PC-9 (cell line): ENCODE measurements around the gene SPAG9. TPM values are rescaled to one million over a fixed set of nuclear protein-coding genes. Genes with fewer than 3 reads are reported as not detected.

Source experiments
- BruUV-seq: library from RNA; stranded (reverse); fragments of 400-500 nt; replicated peaks from 2 replicates; lab custom pipeline; 2021; lab: Mats Ljungman, UMichigan
- CTCF ChIA-PET: fragments of 300-600 bp; sonication (Branson Sonifier 250); formaldehyde crosslinking; loops from one replicate; lab custom pipeline; 2022; ENCODE audit warnings: antibody characterized with exemption; lab: Charles Lee
- POLR2A ChIA-PET: fragments of 300-600 bp; sonication (Branson Sonifier 250); formaldehyde crosslinking; loops from one replicate; lab custom pipeline; 2022; ENCODE audit warnings: antibody characterized with exemption; ENCODE audit not compliant: unreplicated experiment; lab: Charles Lee
- DNase-seq, 2 experiments: peaks; one replicate each; pipeline versions ENCODE4 v3.0.0 to v3.0.0-alpha.2; 2015 to 2022; ENCODE audit warnings: mixed read lengths in 1 of 2
- H2AFZ ChIP-seq: fragments of 200-600 bp; sonication (generic); 2 replicates; pipeline ENCODE4 v1.8.1; 2017; ENCODE audit warnings: antibody characterized with exemption
- H3F3A ChIP-seq: fragments of 200-600 bp; sonication (generic); 2 replicates; pipeline ENCODE4 v1.8.1; 2017; ENCODE audit warnings: antibody characterized with exemption, mild to moderate bottlenecking, low read depth; ENCODE audit not compliant: insufficient read depth
- H3K27ac ChIP-seq: fragments of 200-600 bp; sonication (generic); 2 replicates; pipeline ENCODE4 v1.6.1; 2016; ENCODE audit warnings: mixed run types
- H3K27me3 ChIP-seq: fragments of 200-600 bp; sonication (generic); 2 replicates; pipeline ENCODE4 v1.6.1; 2016; ENCODE audit warnings: low read depth, mixed run types; ENCODE audit not compliant: insufficient read depth
- H3K36me3 ChIP-seq: fragments of 200-600 bp; sonication (generic); 2 replicates; pipeline ENCODE4 v1.6.1; 2016; ENCODE audit warnings: low read depth, mixed run types
- H3K4me1 ChIP-seq: fragments of 200-600 bp; sonication (generic); replicated peaks from 2 replicates; pipeline ENCODE4 v1.6.1; 2016; ENCODE audit warnings: mixed run types; ENCODE audit not compliant: insufficient read depth
- H3K4me2 ChIP-seq: fragments of 200-600 bp; sonication (generic); 2 replicates; pipeline ENCODE4 v1.6.1; 2017; ENCODE audit warnings: mixed run types
- H3K4me3 ChIP-seq: fragments of 200-600 bp; sonication (generic); 2 replicates; pipeline ENCODE4 v1.6.1; 2016; ENCODE audit warnings: mixed run types
- H3K79me2 ChIP-seq: fragments of 200-600 bp; sonication (generic); 2 replicates; pipeline ENCODE4 v1.6.1; 2017; ENCODE audit warnings: low read depth, mixed run types
- H3K9me2 ChIP-seq: fragments of 200-600 bp; sonication (generic); 2 replicates; pipeline ENCODE4 v1.8.1; 2017; ENCODE audit warnings: mild to moderate bottlenecking; ENCODE audit not compliant: insufficient read depth
- H3K9me3 ChIP-seq: fragments of 200-600 bp; sonication (generic); 2 replicates; pipeline ENCODE4 v1.8.1; 2016; ENCODE audit warnings: low read depth; ENCODE audit not compliant: insufficient read depth
- H4K20me1 ChIP-seq: fragments of 200-600 bp; sonication (generic); 2 replicates; pipeline ENCODE4 v1.8.1; 2017; ENCODE audit not compliant: insufficient read depth
- CTCF ChIP-seq: fragments of 200-600 bp; sonication (generic); conservative IDR thresholded peaks from 2 replicates; pipeline ENCODE4 v1.6.1; 2017; ENCODE audit warnings: mixed run types, antibody characterized with exemption, mild to moderate bottlenecking, moderate library complexity
- EZH2 ChIP-seq: fragments of 200-600 bp; sonication (generic); IDR thresholded peaks from 2 replicates; pipeline ENCODE4 v1.8.0; 2017; ENCODE audit warnings: antibody characterized with exemption, low read depth
- intact Hi-C: fragments of 100-400 bp; cut with micrococcal nuclease; formaldehyde crosslinking; loops from one replicate; pipeline ENCODE4 v1.10.0; 2022; ENCODE audit not compliant: unreplicated experiment
- total RNA-seq: library from RNA; stranded (reverse); gene quantifications from 2 replicates; pipeline ENCODE4 v1.2.3, GENCODE V29; 2021

SPAG9 gene
- total RNA-seq, 1 experiment from 2014 or later = 51.8 TPM

GRCh38 chr17:50973557-50974494 is 146.8 kb downstream of the SPAG9 start:
- H2AFZ ChIP-seq = no peak overlapping the region
- no peaks in the 10 kb centered on the region for H3K27me3 ChIP-seq
- intact Hi-C loops = no loop called here
- BruUV-seq = no TSS peak
- H3K36me3 ChIP-seq = peaks cover 10% of the 10 kb centered on the region; the same call in 1 of the 2 replicates
- H3K9me3 ChIP-seq = no peaks in the 10 kb centered on the region
- no peaks in the 10 kb centered on the region for H3K79me2 ChIP-seq
- H3F3A ChIP-seq = 0 out of 2 replicates have a peak, but pooled peaks cover 4% of the 10 kb centered on the region
- H3K27ac ChIP-seq = no peak overlapping the region
- DNase-seq = no peak
- H3K4me1 ChIP-seq = no peaks in the 10 kb centered on the region
- ChIA-PET POLR2A (interaction anchor here (0.7 kb wide), 1 partner anchor 211 kb away, joined by 4 read pairs; no protein-coding TSS in a partner anchor), CTCF (no interaction called here)
- no peak for TF ChIP-seq EZH2
- TF ChIP-seq CTCF = no peak
- H3K4me3 ChIP-seq = no peak overlapping the region
- H3K4me2 ChIP-seq = no peak overlapping the region
- H4K20me1 ChIP-seq = no peaks in the 10 kb centered on the region
- H3K9me2 ChIP-seq = no peaks in the 10 kb centered on the region

- Histone ChIP-seq H3K9me2 (no peaks in the 10 kb centered on the region), H3K4me2 (no peak overlapping the region), H3K4me3 (no peak overlapping the region), H3K27me3 (no peaks in the 10 kb centered on the region), H3K4me1 (no peaks in the 10 kb centered on the region), H2AFZ (no peak overlapping the region), H4K20me1 (no peaks in the 10 kb centered on the region), H3F3A (0 out of 2 replicates have a peak, but pooled peaks cover 4% of the 10 kb centered on the region), H3K36me3 (peaks cover 10% of the 10 kb centered on the region; the same call in 1 of the 2 replicates), H3K79me2 (no peaks in the 10 kb centered on the region), H3K27ac (no peak overlapping the region), H3K9me3 (no peaks in the 10 kb centered on the region)
- CTCF ChIA-PET = no interaction called here
- no peak for DNase-seq
- BruUV-seq = no TSS peak
- POLR2A ChIA-PET = no interaction called here
- TF ChIP-seq CTCF = no peak
- TF ChIP-seq EZH2 = no peak
- intact Hi-C loops = no loop called here
These were observed 148.1 kb downstream of the SPAG9 start for GRCh38 chr17:50972577-50972976.

GRCh38 chr17:50967795-50968194 is 152.9 kb downstream of the SPAG9 start:
- Histone ChIP-seq H2AFZ (no peak overlapping the region), H3K9me2 (no peaks in the 10 kb centered on the region), H3K79me2 (no peaks in the 10 kb centered on the region), H3K4me2 (no peak overlapping the region), H3K4me1 (peaks cover 6% of the 10 kb centered on the region), H3K36me3 (no peaks in the 10 kb centered on the region), H3K9me3 (no peaks in the 10 kb centered on the region), H3K4me3 (no peak overlapping the region), H3K27me3 (no peaks in the 10 kb centered on the region), H3F3A (no peaks in the 10 kb centered on the region), H4K20me1 (no peaks in the 10 kb centered on the region), H3K27ac (no peak overlapping the region)
- intact Hi-C loops = no loop called here
- no TSS peak for BruUV-seq
- no peak for DNase-seq
- ChIA-PET POLR2A (no interaction called here), CTCF (no interaction called here)
- TF ChIP-seq EZH2 (no peak), CTCF (no peak)
